Measurements from ENCODE around the gene PI16. TPM values are rescaled to one million over a fixed set of nuclear protein-coding genes. Genes with fewer than 3 reads are reported as not detected.

Gene PI16
- total RNA-seq, 4 donors from 2014 or later: 5.7 to 23.8 (median 10.1) TPM

GRCh38 chr6:36971921-36972673 is 17.6 kb downstream of the PI16 start:
- no peak for TF ChIP-seq CTCF (IDR thresholded peaks at IDR 0.05; ENCODE audit: low read depth)

- no peak for TF ChIP-seq CTCF (IDR thresholded peaks at IDR 0.05; ENCODE audit: low read depth)
These were observed 18.7 kb downstream of the PI16 start for GRCh38 chr6:36973190-36973589.

- TF ChIP-seq CTCF (IDR thresholded peaks at IDR 0.05; ENCODE audit: low read depth): no peak
These were observed 19.1 kb downstream of the PI16 start for GRCh38 chr6:36973647-36974046.

- TF ChIP-seq CTCF (IDR thresholded peaks at IDR 0.05; ENCODE audit: low read depth): no peak
These were observed 20.9 kb downstream of the PI16 start for GRCh38 chr6:36975231-36976006.

GRCh38 chr6:36976007-36976264 is 21.4 kb downstream of the PI16 start:
- TF ChIP-seq CTCF (IDR thresholded peaks at IDR 0.05; ENCODE audit: low read depth): no peak

GRCh38 chr6:36976509-36976908 is 22.0 kb downstream of the PI16 start:
- TF ChIP-seq CTCF (IDR thresholded peaks at IDR 0.05; ENCODE audit: low read depth): no peak

- TF ChIP-seq CTCF (IDR thresholded peaks at IDR 0.05; ENCODE audit: low read depth): no peak
These were observed 22.4 kb downstream of the PI16 start for GRCh38 chr6:36976931-36977330.

Data from subcutaneous adipose tissue (tissue), 4 donors.